Measurements from ENCODE around the gene PNLDC1.
A peak's percentile ranks its signal among the peaks of the same experiment; 100 is the strongest.

PNLDC1 gene

GRCh38 chr6:159761873-159762680 is 38.0 kb upstream of the PNLDC1 start, which contains the start of gene ACAT2:
TSS of gene ACAT2 (plus strand) at chr6:159762045. CDS start at chr6:159762088, 43 bp downstream.
- CTCF ChIA-PET: interaction anchor here (0.5 to 0.7 kb wide), 3 partner anchors 10 to 69 kb away, joined by 3 to 4 read pairs (median 3); no protein-coding TSS in a partner anchor
- peak; percentile 98 for DNase-seq (ENCODE audit: low spot score)
- peak within 1 kb of the TSS; percentile 98 for H3K27ac ChIP-seq
- POLR2A ChIA-PET (ENCODE audit: low non-redundant PET): interaction anchor here (0.5 to 1.0 kb wide), 3 partner anchors 13 to 27 kb away, joined by 3 to 5 read pairs (median 4); partner anchors contain the start of gene TCP1
- no peak for TF ChIP-seq CTCF (conservative IDR thresholded peaks at IDR 0.05; ENCODE audit: low read depth)

- CTCF ChIA-PET: interaction anchor here (0.7 kb wide), 1 partner anchor 9 kb away, joined by 3 read pairs; no protein-coding TSS in a partner anchor
- TF ChIP-seq CTCF (conservative IDR thresholded peaks at IDR 0.05; ENCODE audit: low read depth): no peak
- peak overlapping the region; percentile 98 for H3K27ac ChIP-seq
- DNase-seq (ENCODE audit: low spot score): peak; percentile 14
- POLR2A ChIA-PET (ENCODE audit: low non-redundant PET): no interaction called here
These were observed 37.3 kb upstream of the PNLDC1 start for GRCh38 chr6:159762681-159763293.

GRCh38 chr6:159766906-159767305 is 33.2 kb upstream of the PNLDC1 start:
- POLR2A ChIA-PET (ENCODE audit: low non-redundant PET): interaction anchor here (0.7 kb wide), 1 partner anchor 87 kb away, joined by 3 read pairs; no protein-coding TSS in a partner anchor
- TF ChIP-seq CTCF (conservative IDR thresholded peaks at IDR 0.05; ENCODE audit: low read depth): no peak
- no peak for DNase-seq (ENCODE audit: low spot score)
- no peak overlapping the region for H3K27ac ChIP-seq
- CTCF ChIA-PET: no interaction called here

- DNase-seq (ENCODE audit: low spot score): no peak
- TF ChIP-seq CTCF (conservative IDR thresholded peaks at IDR 0.05; ENCODE audit: low read depth): no peak
- CTCF ChIA-PET: interaction anchor here (0.6 kb wide), 1 partner anchor 11 kb away, joined by 4 read pairs; no protein-coding TSS in a partner anchor
- POLR2A ChIA-PET (ENCODE audit: low non-redundant PET): no interaction called here
- no peak overlapping the region for H3K27ac ChIP-seq
These were observed 30.6 kb upstream of the PNLDC1 start for GRCh38 chr6:159769470-159769869.

- no peak for TF ChIP-seq CTCF (conservative IDR thresholded peaks at IDR 0.05; ENCODE audit: low read depth)
- POLR2A ChIA-PET (ENCODE audit: low non-redundant PET): no interaction called here
- H3K27ac ChIP-seq: no peak overlapping the region
- DNase-seq (ENCODE audit: low spot score): no peak
- CTCF ChIA-PET: interaction anchor here (0.6 kb wide), 1 partner anchor 10 kb away, joined by 3 read pairs; no protein-coding TSS in a partner anchor
These were observed 27.9 kb upstream of the PNLDC1 start for GRCh38 chr6:159772196-159772595.

GRCh38 chr6:159777240-159777904 is 22.7 kb upstream of the PNLDC1 start:
- POLR2A ChIA-PET (ENCODE audit: low non-redundant PET): no interaction called here

More at GRCh38 chr6:159777240-159777904, 22.7 kb upstream of the PNLDC1 start:
- CTCF ChIA-PET: no interaction called here
- H3K27ac ChIP-seq: no peak overlapping the region
- TF ChIP-seq CTCF (conservative IDR thresholded peaks at IDR 0.05; ENCODE audit: low read depth): no peak
- no peak for DNase-seq (ENCODE audit: low spot score)
